Activated CD8-positive, alpha-beta memory T cell treated with anti-CD3 and anti-CD28 coated beads for 1 hour (primary cell): ENCODE measurements around the gene THRSP.
"Not testable (repeated sequence)": the region's sequence is repeated elsewhere in the genome, so short reads cannot be mapped to it uniquely, and the experiment has no call there.

Source experiments
- DNase-seq, 2 donors: peaks; one replicate each; pipeline ENCODE4 v3.0.0-alpha.2; 2020; ENCODE audit warnings: low read depth in 1 of 2; ENCODE audit errors: extremely low read depth in 1 of 2

THRSP gene

GRCh38 chr11:78086521-78087074, 22.9 kb downstream of the THRSP start:
- DNase-seq: not testable (repeated sequence)

GRCh38 chr11:78094250-78094649, 30.6 kb downstream of the THRSP start:
- DNase-seq: no peak

GRCh38 chr11:78097666-78098385, 34.2 kb downstream of the THRSP start:
- no peak for DNase-seq

- no peak for DNase-seq
Observed at GRCh38 chr11:78099666-78100065, 36.0 kb downstream of the THRSP start.

GRCh38 chr11:78100261-78100660, 36.6 kb downstream of the THRSP start:
- DNase-seq: no peak

GRCh38 chr11:78100676-78101472, 37.2 kb downstream of the THRSP start:
- no peak for DNase-seq

GRCh38 chr11:78109081-78110015, 45.7 kb downstream of the THRSP start:
- no peak for DNase-seq

GRCh38 chr11:78110351-78110750, 46.7 kb downstream of the THRSP start:
- no peak for DNase-seq

- no peak for DNase-seq
Observed at GRCh38 chr11:78110830-78111229, 47.2 kb downstream of the THRSP start.

- DNase-seq: no peak
Observed at GRCh38 chr11:78111298-78111697, 47.6 kb downstream of the THRSP start.

GRCh38 chr11:78112582-78113275, 49.1 kb downstream of the THRSP start:
- no peak for DNase-seq
